ENCODE data around the gene DNAJC2. TPM values are rescaled to one million over a fixed set of nuclear protein-coding genes. Genes with fewer than 3 reads are reported as not detected.

Gene DNAJC2
- total RNA-seq, 2 experiments from 2014 or later: 38.6 to 53.5 TPM

- TF ChIP-seq CTCF (conservative IDR thresholded peaks at IDR 0.05; ENCODE audit: low read length): no peak
- no peak for TF ChIP-seq EZH2phosphoT487 (IDR thresholded peaks at IDR 0.05; ENCODE audit: borderline replicate concordance, low read depth, low read length)
- intact Hi-C loops (cut with micrococcal nuclease; ENCODE audit: unreplicated experiment): no loop called here
- H2AFZ ChIP-seq (ENCODE audit: low read length): no peak overlapping the region
- ChIA-PET CTCF (ENCODE audit: unreplicated experiment) (no interaction called here), POLR2A (no interaction called here)
- H3K27ac ChIP-seq (ENCODE audit: low read depth, low read length, poor library complexity, severe bottlenecking): no peak overlapping the region
- H3K4me1 ChIP-seq (ENCODE audit: insufficient read depth, low read length, poor library complexity, severe bottlenecking): no peaks in the 10 kb centered on the region
- no peaks in the 10 kb centered on the region for H3K9me3 ChIP-seq (ENCODE audit: low read length)
- H3K4me3 ChIP-seq (ENCODE audit: low read depth, low read length, poor library complexity, severe bottlenecking): no peak overlapping the region
- no peak overlapping the region for H3K4me2 ChIP-seq (ENCODE audit: low read length)
- H3K79me2 ChIP-seq (ENCODE audit: insufficient read depth, low read depth, low read length): no peaks in the 10 kb centered on the region
- no peaks in the 10 kb centered on the region for H4K20me1 ChIP-seq (ENCODE audit: insufficient read depth, low read length)
- DNase-seq (ENCODE audit: low spot score): no peak
- BruUV-seq (replicated peaks): no TSS peak
- no peaks in the 10 kb centered on the region for H3K36me3 ChIP-seq (ENCODE audit: insufficient read depth, low read length)
- no peaks in the 10 kb centered on the region for H3K9me2 ChIP-seq (ENCODE audit: insufficient read depth, low read length)
Observed at GRCh38 chr7:103387242-103387641, 42.7 kb upstream of the DNAJC2 start.

GRCh38 chr7:103382032-103382402 is 37.5 kb upstream of the DNAJC2 start:
- Histone ChIP-seq H3K4me3 (ENCODE audit: low read depth, low read length, poor library complexity, severe bottlenecking) (no peak overlapping the region), H3K4me1 (ENCODE audit: insufficient read depth, low read length, poor library complexity, severe bottlenecking) (no peaks in the 10 kb centered on the region), H3K9me2 (ENCODE audit: insufficient read depth, low read length) (no peaks in the 10 kb centered on the region), H3K4me2 (ENCODE audit: low read length) (no peak overlapping the region), H3K79me2 (ENCODE audit: insufficient read depth, low read depth, low read length) (no peaks in the 10 kb centered on the region), H2AFZ (ENCODE audit: low read length) (no peak overlapping the region), H3K36me3 (ENCODE audit: insufficient read depth, low read length) (no peaks in the 10 kb centered on the region), H3K27ac (ENCODE audit: low read depth, low read length, poor library complexity, severe bottlenecking) (no peak overlapping the region), H4K20me1 (ENCODE audit: insufficient read depth, low read length) (no peaks in the 10 kb centered on the region), H3K9me3 (ENCODE audit: low read length) (no peaks in the 10 kb centered on the region)
- no peak for DNase-seq (ENCODE audit: low spot score)
- intact Hi-C loops (cut with micrococcal nuclease; ENCODE audit: unreplicated experiment): no loop called here
- POLR2A ChIA-PET: no interaction called here
- CTCF ChIA-PET (ENCODE audit: unreplicated experiment): no interaction called here
- no TSS peak for BruUV-seq (replicated peaks)
- no peak for TF ChIP-seq EZH2phosphoT487 (IDR thresholded peaks at IDR 0.05; ENCODE audit: borderline replicate concordance, low read depth, low read length)
- no peak for TF ChIP-seq CTCF (conservative IDR thresholded peaks at IDR 0.05; ENCODE audit: low read length)

GRCh38 chr7:103381280-103382031 is 36.9 kb upstream of the DNAJC2 start:
- no peaks in the 10 kb centered on the region for H3K9me2 ChIP-seq (ENCODE audit: insufficient read depth, low read length)
- BruUV-seq (replicated peaks): no TSS peak
- H3K4me3 ChIP-seq (ENCODE audit: low read depth, low read length, poor library complexity, severe bottlenecking): no peak overlapping the region
- ChIA-PET POLR2A (no interaction called here), CTCF (ENCODE audit: unreplicated experiment) (no interaction called here)
- TF ChIP-seq CTCF (conservative IDR thresholded peaks at IDR 0.05; ENCODE audit: low read length) (no peak), EZH2phosphoT487 (IDR thresholded peaks at IDR 0.05; ENCODE audit: borderline replicate concordance, low read depth, low read length) (no peak)
- no peak overlapping the region for H2AFZ ChIP-seq (ENCODE audit: low read length)
- no peaks in the 10 kb centered on the region for H3K36me3 ChIP-seq (ENCODE audit: insufficient read depth, low read length)
- H3K9me3 ChIP-seq (ENCODE audit: low read length): no peaks in the 10 kb centered on the region
- DNase-seq (ENCODE audit: low spot score): no peak
- intact Hi-C loops (cut with micrococcal nuclease; ENCODE audit: unreplicated experiment): no loop called here
- no peak overlapping the region for H3K4me2 ChIP-seq (ENCODE audit: low read length)
- H3K79me2 ChIP-seq (ENCODE audit: insufficient read depth, low read depth, low read length): no peaks in the 10 kb centered on the region
- no peaks in the 10 kb centered on the region for H4K20me1 ChIP-seq (ENCODE audit: insufficient read depth, low read length)
- H3K27ac ChIP-seq (ENCODE audit: low read depth, low read length, poor library complexity, severe bottlenecking): no peak overlapping the region
- H3K4me1 ChIP-seq (ENCODE audit: insufficient read depth, low read length, poor library complexity, severe bottlenecking): no peaks in the 10 kb centered on the region

Measured in OCI-LY7 (cell line).